ENCODE data around the gene MYO15A.

Gene MYO15A, protein sequence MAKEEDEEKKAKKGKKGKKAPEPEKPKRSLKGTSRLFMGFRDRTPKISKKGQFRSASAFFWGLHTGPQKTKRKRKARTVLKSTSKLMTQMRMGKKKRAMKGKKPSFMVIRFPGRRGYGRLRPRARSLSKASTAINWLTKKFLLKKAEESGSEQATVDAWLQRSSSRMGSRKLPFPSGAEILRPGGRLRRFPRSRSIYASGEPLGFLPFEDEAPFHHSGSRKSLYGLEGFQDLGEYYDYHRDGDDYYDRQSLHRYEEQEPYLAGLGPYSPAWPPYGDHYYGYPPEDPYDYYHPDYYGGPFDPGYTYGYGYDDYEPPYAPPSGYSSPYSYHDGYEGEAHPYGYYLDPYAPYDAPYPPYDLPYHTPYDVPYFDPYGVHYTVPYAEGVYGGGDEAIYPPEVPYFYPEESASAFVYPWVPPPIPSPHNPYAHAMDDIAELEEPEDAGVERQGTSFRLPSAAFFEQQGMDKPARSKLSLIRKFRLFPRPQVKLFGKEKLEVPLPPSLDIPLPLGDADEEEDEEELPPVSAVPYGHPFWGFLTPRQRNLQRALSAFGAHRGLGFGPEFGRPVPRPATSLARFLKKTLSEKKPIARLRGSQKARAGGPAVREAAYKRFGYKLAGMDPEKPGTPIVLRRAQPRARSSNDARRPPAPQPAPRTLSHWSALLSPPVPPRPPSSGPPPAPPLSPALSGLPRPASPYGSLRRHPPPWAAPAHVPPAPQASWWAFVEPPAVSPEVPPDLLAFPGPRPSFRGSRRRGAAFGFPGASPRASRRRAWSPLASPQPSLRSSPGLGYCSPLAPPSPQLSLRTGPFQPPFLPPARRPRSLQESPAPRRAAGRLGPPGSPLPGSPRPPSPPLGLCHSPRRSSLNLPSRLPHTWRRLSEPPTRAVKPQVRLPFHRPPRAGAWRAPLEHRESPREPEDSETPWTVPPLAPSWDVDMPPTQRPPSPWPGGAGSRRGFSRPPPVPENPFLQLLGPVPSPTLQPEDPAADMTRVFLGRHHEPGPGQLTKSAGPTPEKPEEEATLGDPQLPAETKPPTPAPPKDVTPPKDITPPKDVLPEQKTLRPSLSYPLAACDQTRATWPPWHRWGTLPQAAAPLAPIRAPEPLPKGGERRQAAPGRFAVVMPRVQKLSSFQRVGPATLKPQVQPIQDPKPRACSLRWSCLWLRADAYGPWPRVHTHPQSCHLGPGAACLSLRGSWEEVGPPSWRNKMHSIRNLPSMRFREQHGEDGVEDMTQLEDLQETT (N-terminal part only)

DNA sequence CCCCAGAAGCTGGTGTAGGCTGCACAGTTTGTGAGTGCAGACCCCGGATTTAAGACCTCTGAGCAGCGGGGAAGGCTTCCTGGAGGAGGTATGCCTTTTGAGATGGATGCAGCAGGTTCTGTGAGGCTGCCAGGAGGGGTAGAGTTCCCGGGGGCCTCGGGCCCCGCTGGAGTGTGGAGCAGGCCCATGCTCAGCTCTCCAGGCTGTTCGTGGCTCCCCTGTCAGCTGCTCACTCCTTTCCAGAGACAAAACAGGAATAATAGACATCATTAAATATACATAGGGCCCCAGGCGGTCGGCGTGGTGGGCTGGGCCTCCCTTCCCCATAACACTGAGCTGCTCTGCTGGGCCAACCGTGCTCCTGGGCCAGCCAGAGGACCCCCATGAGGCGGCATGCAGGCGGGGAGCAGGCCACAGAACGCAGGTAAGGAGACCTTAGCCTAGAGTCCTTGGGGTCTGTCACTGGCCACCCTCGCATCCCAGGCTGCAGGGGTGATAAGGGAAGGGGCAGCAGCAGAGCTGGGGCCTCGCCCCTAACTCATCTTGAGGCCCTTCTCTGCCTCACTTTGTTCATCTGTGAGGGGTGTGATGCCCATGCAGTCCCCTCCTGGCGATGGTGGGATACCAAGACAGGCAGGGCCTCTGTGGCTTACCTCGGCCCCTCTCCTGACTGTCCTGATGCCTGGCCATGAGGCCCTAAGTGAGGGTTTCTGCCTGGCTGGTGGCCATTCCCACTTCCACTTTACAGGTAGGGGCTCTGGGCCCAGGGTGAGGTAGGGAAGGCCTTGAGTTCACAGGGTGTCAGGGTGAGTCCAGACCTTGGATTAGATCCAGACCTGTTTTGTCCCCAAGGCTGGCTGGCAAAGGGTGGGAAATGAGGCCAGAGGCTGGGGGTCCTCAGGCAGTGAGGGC, at the start of gene MYO15A:
MYO15A (plus strand) TSS at position 356 of the 912 bp plus-strand sequence. CDS start 10,045 bp downstream, outside the sequence.
- Histone ChIP-seq H3K4me1 (ENCODE audit: insufficient read depth, insufficient read length) (peaks cover 5% of the 10 kb centered on the region), H3K36me3 (ENCODE audit: insufficient read depth, insufficient read length, low read length) (peaks cover 37% of the 10 kb centered on the region), H3K9me3 (ENCODE audit: insufficient read depth, low read length) (no peaks in the 10 kb centered on the region), H3K4me3 (ENCODE audit: insufficient read length, low read depth) (no peak within 1 kb of the TSS), H3K9ac (ENCODE audit: insufficient read length, low read depth) (no peak within 1 kb of the TSS), H3K27me3 (ENCODE audit: insufficient read depth, insufficient read length) (no peaks in the 10 kb centered on the region)
- TF ChIP-seq SUZ12 (IDR thresholded peaks at IDR 0.05; ENCODE audit: extremely low read depth, insufficient read depth, insufficient read length) = no peak
- no peak for TF ChIP-seq ZNF274 (IDR thresholded peaks at IDR 0.05; ENCODE audit: low read depth, low read length)
- TF ChIP-seq YY1 (IDR thresholded peaks at IDR 0.05; ENCODE audit: insufficient read depth, insufficient read length) = no peak
- no peak for DNase-seq (ENCODE audit: low read depth, low spot score)

DNA sequence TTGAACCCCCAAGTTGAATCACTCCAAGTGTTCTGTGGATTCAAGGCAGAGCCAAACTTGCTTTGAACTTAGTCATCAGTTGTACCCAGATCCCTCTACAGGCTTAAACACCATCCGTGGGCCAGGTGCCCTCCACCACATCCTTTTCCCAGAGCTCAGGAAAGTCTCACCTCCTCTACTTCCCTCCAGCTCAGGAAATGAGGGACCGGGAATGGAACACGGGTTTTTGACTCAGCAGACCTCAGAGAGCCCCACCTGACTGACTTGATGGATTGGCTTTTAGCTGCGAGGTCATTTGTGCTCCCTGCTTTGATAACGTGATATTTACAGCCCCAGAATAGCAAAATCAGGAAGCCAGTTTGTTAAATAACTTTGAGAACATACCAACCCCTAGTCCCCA, 49.3 kb upstream of the MYO15A start:
- no peak for TF ChIP-seq YY1 (IDR thresholded peaks at IDR 0.05; ENCODE audit: insufficient read depth, insufficient read length)
- no peak for TF ChIP-seq ZNF274 (IDR thresholded peaks at IDR 0.05; ENCODE audit: low read depth, low read length)
- no peak for TF ChIP-seq SUZ12 (IDR thresholded peaks at IDR 0.05; ENCODE audit: extremely low read depth, insufficient read depth, insufficient read length)
- H3K4me1 ChIP-seq (ENCODE audit: insufficient read depth, insufficient read length) = no peaks in the 10 kb centered on the region
- H3K9me3 ChIP-seq (ENCODE audit: insufficient read depth, low read length) = no peaks in the 10 kb centered on the region
- no peak overlapping the region for H3K4me3 ChIP-seq (ENCODE audit: insufficient read length, low read depth)
- no peak for DNase-seq (ENCODE audit: low read depth, low spot score)
- H3K9ac ChIP-seq (ENCODE audit: insufficient read length, low read depth) = no peak overlapping the region
- H3K36me3 ChIP-seq (ENCODE audit: insufficient read depth, insufficient read length, low read length) = peaks cover 31% of the 10 kb centered on the region
- no peaks in the 10 kb centered on the region for H3K27me3 ChIP-seq (ENCODE audit: insufficient read depth, insufficient read length)

DNA sequence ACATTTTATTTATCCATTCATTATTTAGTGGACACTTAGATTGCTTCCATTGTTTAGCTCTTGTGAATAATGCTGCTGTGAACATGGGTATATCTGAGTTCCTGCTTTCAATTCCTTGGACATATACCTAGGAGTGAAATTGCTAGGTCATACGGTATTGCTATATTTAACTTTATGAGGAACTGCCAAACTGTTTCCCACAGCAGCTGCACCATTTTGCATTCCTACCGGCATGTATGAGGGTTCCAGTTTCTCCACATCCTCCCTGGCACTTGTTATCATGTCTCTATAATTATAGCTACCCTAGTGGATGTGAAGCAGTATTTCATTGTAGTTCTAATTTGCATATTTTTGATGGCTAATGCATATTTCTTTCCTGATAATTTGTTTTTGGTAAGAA, 44.5 kb upstream of the MYO15A start:
- Histone ChIP-seq H3K9me3 (ENCODE audit: insufficient read depth, low read length) (no peaks in the 10 kb centered on the region), H3K9ac (ENCODE audit: insufficient read length, low read depth) (no peak overlapping the region), H3K4me3 (ENCODE audit: insufficient read length, low read depth) (no peak overlapping the region), H3K4me1 (ENCODE audit: insufficient read depth, insufficient read length) (peaks cover 3% of the 10 kb centered on the region), H3K36me3 (ENCODE audit: insufficient read depth, insufficient read length, low read length) (peaks cover 26% of the 10 kb centered on the region), H3K27me3 (ENCODE audit: insufficient read depth, insufficient read length) (no peaks in the 10 kb centered on the region)
- DNase-seq (ENCODE audit: low read depth, low spot score) = no peak
- TF ChIP-seq SUZ12 (IDR thresholded peaks at IDR 0.05; ENCODE audit: extremely low read depth, insufficient read depth, insufficient read length) (no peak), ZNF274 (IDR thresholded peaks at IDR 0.05; ENCODE audit: low read depth, low read length) (no peak), YY1 (IDR thresholded peaks at IDR 0.05; ENCODE audit: insufficient read depth, insufficient read length) (no peak)

DNA sequence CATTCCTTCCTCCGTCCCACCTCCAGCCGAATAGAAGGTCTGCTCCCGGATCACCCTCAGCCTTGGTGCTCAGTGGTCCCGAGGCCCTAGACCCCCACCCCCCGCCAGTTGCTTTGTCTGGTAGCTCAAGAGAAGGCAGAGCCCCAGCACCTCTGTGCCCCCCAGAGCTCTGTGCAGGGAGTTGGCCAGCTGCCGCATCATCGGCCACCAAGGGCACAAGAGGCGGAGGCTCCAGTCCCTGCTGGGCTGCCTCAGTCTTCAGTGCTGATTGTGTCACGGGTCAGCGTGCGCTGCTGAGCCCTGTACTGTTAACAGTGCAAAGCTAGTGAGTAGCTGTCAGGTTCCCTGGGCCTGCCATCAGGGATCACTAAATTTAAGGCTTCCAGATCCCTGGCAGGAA, 43.0 kb upstream of the MYO15A start:
- no peak overlapping the region for H3K4me3 ChIP-seq (ENCODE audit: insufficient read length, low read depth)
- H3K9ac ChIP-seq (ENCODE audit: insufficient read length, low read depth) = no peak overlapping the region
- no peaks in the 10 kb centered on the region for H3K27me3 ChIP-seq (ENCODE audit: insufficient read depth, insufficient read length)
- TF ChIP-seq YY1 (IDR thresholded peaks at IDR 0.05; ENCODE audit: insufficient read depth, insufficient read length) (no peak), SUZ12 (IDR thresholded peaks at IDR 0.05; ENCODE audit: extremely low read depth, insufficient read depth, insufficient read length) (no peak), ZNF274 (IDR thresholded peaks at IDR 0.05; ENCODE audit: low read depth, low read length) (no peak)
- no peak for DNase-seq (ENCODE audit: low read depth, low spot score)
- H3K4me1 ChIP-seq (ENCODE audit: insufficient read depth, insufficient read length) = peaks cover 3% of the 10 kb centered on the region
- no peaks in the 10 kb centered on the region for H3K9me3 ChIP-seq (ENCODE audit: insufficient read depth, low read length)
- H3K36me3 ChIP-seq (ENCODE audit: insufficient read depth, insufficient read length, low read length) = peaks cover 23% of the 10 kb centered on the region

DNA sequence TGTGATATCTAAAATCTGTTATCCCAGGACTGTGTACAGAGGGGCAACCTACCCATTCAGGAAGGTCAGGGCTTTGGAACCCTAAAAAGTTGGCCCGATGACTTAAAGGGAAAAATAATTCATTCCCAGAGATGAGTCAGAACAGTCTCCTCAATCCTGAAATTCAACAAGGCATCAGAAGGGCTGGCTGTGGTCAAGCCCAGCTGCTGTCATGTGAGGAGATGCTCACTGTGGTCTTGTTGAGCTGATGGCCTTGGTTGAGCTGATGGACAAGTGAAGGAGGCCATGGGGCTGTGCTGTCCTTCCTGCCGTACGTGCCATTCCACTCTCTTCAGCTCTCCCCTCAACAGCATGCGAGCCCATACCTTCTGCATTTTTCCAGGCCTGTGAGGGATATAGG, 41.7 kb upstream of the MYO15A start:
- H3K4me3 ChIP-seq (ENCODE audit: insufficient read length, low read depth) = no peak overlapping the region
- no peak for DNase-seq (ENCODE audit: low read depth, low spot score)
- H3K4me1 ChIP-seq (ENCODE audit: insufficient read depth, insufficient read length) = peaks cover 3% of the 10 kb centered on the region
- no peaks in the 10 kb centered on the region for H3K27me3 ChIP-seq (ENCODE audit: insufficient read depth, insufficient read length)
- no peaks in the 10 kb centered on the region for H3K9me3 ChIP-seq (ENCODE audit: insufficient read depth, low read length)
- H3K36me3 ChIP-seq (ENCODE audit: insufficient read depth, insufficient read length, low read length) = peaks cover 16% of the 10 kb centered on the region
- TF ChIP-seq ZNF274 (IDR thresholded peaks at IDR 0.05; ENCODE audit: low read depth, low read length) (no peak), SUZ12 (IDR thresholded peaks at IDR 0.05; ENCODE audit: extremely low read depth, insufficient read depth, insufficient read length) (no peak), YY1 (IDR thresholded peaks at IDR 0.05; ENCODE audit: insufficient read depth, insufficient read length) (no peak)
- no peak overlapping the region for H3K9ac ChIP-seq (ENCODE audit: insufficient read length, low read depth)

DNA sequence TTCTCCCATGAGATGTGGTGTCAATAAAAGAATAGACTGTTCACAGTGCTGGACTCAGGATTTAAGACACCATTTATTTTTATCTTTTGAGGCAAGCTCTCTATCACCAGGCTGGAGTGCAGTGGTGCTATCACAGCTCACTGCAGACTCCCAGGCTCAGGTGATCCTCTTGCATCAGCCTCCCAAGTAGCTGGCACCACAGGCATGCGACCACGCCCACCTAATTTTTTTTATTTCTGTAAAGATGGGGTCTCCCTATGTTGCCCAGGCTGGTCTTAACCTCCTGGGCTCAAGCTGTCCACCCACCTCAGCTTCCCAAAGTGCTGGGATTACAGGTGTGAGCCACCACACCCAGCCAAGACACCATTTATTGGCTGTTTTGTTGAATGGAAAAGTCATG, 39.5 kb upstream of the MYO15A start:
- peaks cover 16% of the 10 kb centered on the region for H3K36me3 ChIP-seq (ENCODE audit: insufficient read depth, insufficient read length, low read length)
- DNase-seq (ENCODE audit: low read depth, low spot score) = no peak
- H3K9ac ChIP-seq (ENCODE audit: insufficient read length, low read depth) = no peak overlapping the region
- no peak overlapping the region for H3K4me3 ChIP-seq (ENCODE audit: insufficient read length, low read depth)
- H3K4me1 ChIP-seq (ENCODE audit: insufficient read depth, insufficient read length) = peaks cover 3% of the 10 kb centered on the region
- TF ChIP-seq SUZ12 (IDR thresholded peaks at IDR 0.05; ENCODE audit: extremely low read depth, insufficient read depth, insufficient read length) (no peak), ZNF274 (IDR thresholded peaks at IDR 0.05; ENCODE audit: low read depth, low read length) (no peak), YY1 (IDR thresholded peaks at IDR 0.05; ENCODE audit: insufficient read depth, insufficient read length) (no peak)
- H3K27me3 ChIP-seq (ENCODE audit: insufficient read depth, insufficient read length) = no peaks in the 10 kb centered on the region
- H3K9me3 ChIP-seq (ENCODE audit: insufficient read depth, low read length) = no peaks in the 10 kb centered on the region
